ENCODE data around the gene CMPK2.

- TF ChIP-seq POLR2AphosphoS5 (IDR thresholded peaks at IDR 0.05), result no peak
- no peak for TF ChIP-seq CTCF (IDR thresholded peaks at IDR 0.05)
- TF ChIP-seq EP300 (IDR thresholded peaks at IDR 0.05), result no peak
- TF ChIP-seq POLR2A (IDR thresholded peaks at IDR 0.05), result no peak
Observed at GRCh38 chr2:6856548-6856920, 9.2 kb downstream of the CMPK2 start.

Data from gastroesophageal sphincter (tissue), 3 donors.